ENCODE data around the gene SELENOS.
"Not testable (repeated sequence)": the region's sequence is repeated elsewhere in the genome, so short reads cannot be mapped to it uniquely, and the experiment has no call there.

Gene SELENOS

GRCh38 chr15:101310161-101310480 lies 32.8 kb upstream of the SELENOS start:
- no peak for DNase-seq (ENCODE audit: low spot score)

- no peak for DNase-seq (ENCODE audit: low spot score)
Observed at GRCh38 chr15:101309436-101310160, 32.3 kb upstream of the SELENOS start.

GRCh38 chr15:101308604-101309435 lies 31.5 kb upstream of the SELENOS start:
- no peak for DNase-seq (ENCODE audit: low spot score)

- no peak for DNase-seq (ENCODE audit: low spot score)
Observed at GRCh38 chr15:101307897-101308603, 30.8 kb upstream of the SELENOS start.

- DNase-seq (ENCODE audit: low spot score), result no peak
Observed at GRCh38 chr15:101307048-101307896, 30.0 kb upstream of the SELENOS start.

- DNase-seq (ENCODE audit: low spot score), result no peak
Observed at GRCh38 chr15:101306341-101307047, 29.2 kb upstream of the SELENOS start.

GRCh38 chr15:101305820-101306255 lies 28.6 kb upstream of the SELENOS start:
- DNase-seq (ENCODE audit: low spot score), result no peak

- DNase-seq (ENCODE audit: low spot score), result no peak
Observed at GRCh38 chr15:101303408-101303807, 26.1 kb upstream of the SELENOS start.

GRCh38 chr15:101296418-101297405 lies 19.4 kb upstream of the SELENOS start:
- no peak for DNase-seq (ENCODE audit: low spot score)

- no peak for DNase-seq (ENCODE audit: low spot score)
Observed at GRCh38 chr15:101295607-101296161, 18.4 kb upstream of the SELENOS start.

GRCh38 chr15:101294731-101295606 lies 17.7 kb upstream of the SELENOS start, which contains the start of gene SNRPA1:
TSS of gene SNRPA1 (minus strand) at chr15:101295248. CDS start at chr15:101295178, 70 bp downstream.
- DNase-seq (ENCODE audit: low spot score), result peak; percentile 92

GRCh38 chr15:101293122-101293521 lies 15.8 kb upstream of the SELENOS start:
- DNase-seq (ENCODE audit: low spot score), result no peak

GRCh38 chr15:101288905-101289513 lies 11.7 kb upstream of the SELENOS start:
- DNase-seq (ENCODE audit: low spot score), result peak; percentile 46

GRCh38 chr15:101287342-101287741 lies 10.1 kb upstream of the SELENOS start:
- DNase-seq (ENCODE audit: low spot score), result not testable (repeated sequence)

GRCh38 chr15:101286471-101287114 lies 9.3 kb upstream of the SELENOS start:
- DNase-seq (ENCODE audit: low spot score), result no peak

- no peak for DNase-seq (ENCODE audit: low spot score)
Observed at GRCh38 chr15:101283931-101284330, 6.6 kb upstream of the SELENOS start.

- DNase-seq (ENCODE audit: low spot score), result no peak
Observed at GRCh38 chr15:101280007-101280406, 2.7 kb upstream of the SELENOS start.

Measured in SK-N-DZ (cell line).